GM12864 (cell line): ENCODE measurements around the gene MMEL1.

Source experiments
- DNase-seq: peaks from one replicate; pipeline ENCODE4 v3.0.0-alpha.2; 2011; ENCODE audit warnings: low read depth
- H3K4me3 ChIP-seq: 2 replicates; pipeline ENCODE4 v1.5.1; 2011; ENCODE audit warnings: mild to moderate bottlenecking, low read depth, low read length, control low read depth
- TF ChIP-seq, protein P1 (sequence below): IDR thresholded peaks from 2 replicates; pipeline ENCODE4 v1.5.1; 2011; ENCODE audit warnings: low read depth, mild to moderate bottlenecking, moderate library complexity, low read length, control low read depth, inconsistent platforms; ENCODE audit errors: missing control alignments

MMEL1 gene

DNA sequence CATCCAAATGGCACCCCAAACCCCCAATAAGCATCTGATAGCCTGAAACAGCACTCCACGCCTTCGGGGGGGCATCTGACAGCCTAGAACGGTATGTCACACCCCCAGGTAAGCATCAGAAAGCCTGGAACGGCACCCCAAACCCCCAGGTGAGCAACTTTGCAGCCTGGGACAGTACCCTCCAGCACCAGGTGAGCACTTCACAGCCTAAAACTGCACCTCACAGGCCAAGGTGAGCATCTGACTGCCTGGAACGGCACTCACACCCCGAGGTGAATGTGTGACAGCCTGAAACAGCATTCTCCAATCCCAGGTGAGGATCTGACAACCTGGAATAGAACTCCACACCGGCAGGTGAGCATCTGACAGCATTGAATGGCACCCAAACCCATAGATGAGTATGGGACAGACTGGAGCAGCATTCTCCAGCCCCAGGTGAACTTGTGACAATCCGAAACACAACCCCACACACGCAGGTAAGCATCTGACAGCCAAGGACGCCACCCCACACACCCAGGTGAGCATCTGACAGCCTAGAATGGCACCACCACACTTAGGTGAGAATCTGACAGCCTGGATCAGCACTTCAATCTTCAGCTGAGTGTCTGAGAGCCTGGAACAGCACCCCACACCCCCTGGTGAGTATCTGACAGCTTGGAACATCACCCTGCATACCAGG lies 18.3 kb upstream of the MMEL1 start:
- DNase-seq, result no peak
- TF ChIP-seq, protein P1, sequence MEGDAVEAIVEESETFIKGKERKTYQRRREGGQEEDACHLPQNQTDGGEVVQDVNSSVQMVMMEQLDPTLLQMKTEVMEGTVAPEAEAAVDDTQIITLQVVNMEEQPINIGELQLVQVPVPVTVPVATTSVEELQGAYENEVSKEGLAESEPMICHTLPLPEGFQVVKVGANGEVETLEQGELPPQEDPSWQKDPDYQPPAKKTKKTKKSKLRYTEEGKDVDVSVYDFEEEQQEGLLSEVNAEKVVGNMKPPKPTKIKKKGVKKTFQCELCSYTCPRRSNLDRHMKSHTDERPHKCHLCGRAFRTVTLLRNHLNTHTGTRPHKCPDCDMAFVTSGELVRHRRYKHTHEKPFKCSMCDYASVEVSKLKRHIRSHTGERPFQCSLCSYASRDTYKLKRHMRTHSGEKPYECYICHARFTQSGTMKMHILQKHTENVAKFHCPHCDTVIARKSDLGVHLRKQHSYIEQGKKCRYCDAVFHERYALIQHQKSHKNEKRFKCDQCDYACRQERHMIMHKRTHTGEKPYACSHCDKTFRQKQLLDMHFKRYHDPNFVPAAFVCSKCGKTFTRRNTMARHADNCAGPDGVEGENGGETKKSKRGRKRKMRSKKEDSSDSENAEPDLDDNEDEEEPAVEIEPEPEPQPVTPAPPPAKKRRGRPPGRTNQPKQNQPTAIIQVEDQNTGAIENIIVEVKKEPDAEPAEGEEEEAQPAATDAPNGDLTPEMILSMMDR, result no peak
- no peak overlapping the region for H3K4me3 ChIP-seq

GRCh38 chr1:2646837-2647236 lies 14.0 kb upstream of the MMEL1 start:
- TF ChIP-seq, protein P1, result no peak
- DNase-seq, result no peak
- H3K4me3 ChIP-seq, result no peak overlapping the region

GRCh38 chr1:2645776-2646175 lies 13.0 kb upstream of the MMEL1 start:
- TF ChIP-seq, protein P1, result no peak
- no peak for DNase-seq
- H3K4me3 ChIP-seq, result no peak overlapping the region

DNA sequence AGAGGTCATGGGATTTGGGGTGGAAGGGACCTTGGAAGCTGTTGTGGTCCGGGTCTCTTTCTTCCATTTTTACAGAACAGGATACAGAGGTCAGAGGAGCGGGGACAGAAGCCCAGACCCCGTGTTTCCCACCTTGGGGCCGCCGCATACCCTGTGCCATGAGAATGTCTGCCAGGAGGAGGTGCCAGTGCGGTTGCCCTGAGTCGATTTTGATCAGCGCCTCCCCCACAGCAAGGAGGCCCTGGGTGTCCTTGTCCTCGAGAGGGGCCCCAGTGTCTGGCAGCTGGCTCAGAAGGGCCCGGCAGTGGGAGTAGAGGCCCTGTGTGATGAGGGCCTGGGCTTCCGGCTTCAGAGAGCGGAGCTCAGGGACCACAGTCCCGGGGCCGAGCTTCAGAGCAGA lies 12.3 kb upstream of the MMEL1 start:
- no peak overlapping the region for H3K4me3 ChIP-seq
- DNase-seq, result no peak
- TF ChIP-seq, protein P1, result no peak

DNA sequence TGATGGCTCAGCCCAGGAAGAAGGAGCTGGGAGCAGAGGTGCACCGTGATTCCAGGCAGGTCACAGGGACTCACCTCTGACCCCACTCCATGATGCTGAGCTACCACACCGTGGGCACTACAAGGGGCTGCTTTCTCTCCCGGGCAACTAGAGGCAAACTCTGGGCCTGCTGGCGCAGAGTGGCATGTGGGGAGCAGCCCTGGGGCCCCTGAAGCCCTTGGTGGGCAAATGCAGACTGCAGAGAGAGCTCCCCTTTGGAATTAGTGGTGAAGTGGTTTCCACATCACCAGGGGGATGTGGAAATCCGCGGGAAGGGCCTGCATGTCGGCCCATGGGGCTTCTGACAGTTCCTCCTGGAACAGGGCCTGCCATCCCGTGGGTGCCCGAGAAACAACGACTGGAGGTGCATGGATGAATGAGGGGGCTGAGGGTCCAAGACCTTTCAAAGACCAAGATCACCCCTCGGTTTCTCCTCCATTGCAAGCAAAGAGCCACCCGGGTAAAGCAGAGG lies 11.8 kb upstream of the MMEL1 start:
- H3K4me3 ChIP-seq, result no peak overlapping the region
- DNase-seq, result no peak
- TF ChIP-seq, protein P1, result no peak

- no peak for DNase-seq
Observed at GRCh38 chr1:2644171-2644570, 11.4 kb upstream of the MMEL1 start.

More at GRCh38 chr1:2644171-2644570, 11.4 kb upstream of the MMEL1 start:
- TF ChIP-seq, protein P1, result no peak
- no peak overlapping the region for H3K4me3 ChIP-seq
